ENCODE measurements around the gene XAGE3. TPM values are rescaled to one million over a fixed set of nuclear protein-coding genes. Genes with fewer than 3 reads are reported as not detected.
"Not testable (repeated sequence)": the region's sequence is repeated elsewhere in the genome, so short reads cannot be mapped to it uniquely, and the experiment has no call there.

The XAGE3 gene, protein sequence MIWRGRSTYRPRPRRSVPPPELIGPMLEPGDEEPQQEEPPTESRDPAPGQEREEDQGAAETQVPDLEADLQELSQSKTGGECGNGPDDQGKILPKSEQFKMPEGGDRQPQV
- total RNA-seq (2014; rRNA removed; shearing (Covaris generic)), result not detected in 2 replicates

DNA sequence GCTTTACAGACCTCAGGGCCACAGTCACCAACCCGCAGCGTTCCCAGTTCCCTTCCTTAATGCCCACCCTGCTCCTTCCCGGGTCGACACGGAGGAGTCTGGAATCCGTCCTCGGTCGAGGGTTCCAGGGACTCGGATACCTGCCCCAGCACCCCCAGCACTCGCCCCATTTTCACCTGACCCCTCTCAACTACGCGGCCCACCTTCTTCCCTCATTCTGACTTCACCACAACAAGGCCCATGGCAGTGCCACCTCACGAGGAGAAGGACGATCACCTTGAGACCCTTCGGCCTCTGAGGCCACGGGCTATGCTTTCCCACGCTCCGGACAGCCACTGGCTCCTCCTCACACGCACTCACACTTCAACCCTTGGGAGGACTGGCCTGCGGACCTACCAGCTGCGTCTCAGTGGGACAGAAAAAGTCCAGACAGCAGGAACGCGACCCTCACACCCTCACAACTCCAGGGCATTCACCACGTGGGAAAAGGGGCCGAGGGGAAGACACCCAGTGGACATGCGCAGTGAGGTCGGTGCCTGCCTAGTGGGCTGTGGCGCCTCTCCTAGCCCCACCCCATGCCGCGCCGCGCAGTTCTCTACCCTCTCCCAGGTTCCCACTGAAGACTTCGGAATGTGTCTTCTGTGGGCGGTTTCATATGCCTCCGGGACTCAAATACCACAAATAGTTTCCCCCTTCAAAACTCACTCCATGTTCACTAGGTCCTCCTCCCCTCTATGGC is at the start of gene XAGE3:
TSS of gene XAGE3 (minus strand) at position 474 of the 739 bp plus-strand sequence. CDS start 950 bp downstream, outside the sequence.
- no peak for DNase-seq (ENCODE audit: low spot score)

DNA sequence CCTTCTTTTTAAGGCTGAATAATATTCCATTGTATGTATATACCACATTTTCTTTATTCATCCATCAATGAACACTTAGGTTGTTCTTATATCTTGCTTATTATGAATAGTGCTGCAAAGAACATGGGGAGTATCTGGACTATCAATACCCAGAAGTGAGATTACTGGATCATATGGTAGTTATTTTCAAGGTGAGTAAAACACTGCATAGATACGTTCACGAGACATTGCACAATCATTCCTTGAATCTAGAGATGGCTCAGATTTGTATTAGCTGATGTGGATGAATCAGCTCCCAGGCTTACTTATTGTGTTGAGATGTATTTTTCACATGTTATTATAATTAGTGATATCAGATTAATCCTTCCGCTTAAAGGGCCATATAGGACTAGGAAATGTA is 46.8 kb upstream of the XAGE3 start:
- not testable (repeated sequence) for DNase-seq (ENCODE audit: low spot score)

DNA sequence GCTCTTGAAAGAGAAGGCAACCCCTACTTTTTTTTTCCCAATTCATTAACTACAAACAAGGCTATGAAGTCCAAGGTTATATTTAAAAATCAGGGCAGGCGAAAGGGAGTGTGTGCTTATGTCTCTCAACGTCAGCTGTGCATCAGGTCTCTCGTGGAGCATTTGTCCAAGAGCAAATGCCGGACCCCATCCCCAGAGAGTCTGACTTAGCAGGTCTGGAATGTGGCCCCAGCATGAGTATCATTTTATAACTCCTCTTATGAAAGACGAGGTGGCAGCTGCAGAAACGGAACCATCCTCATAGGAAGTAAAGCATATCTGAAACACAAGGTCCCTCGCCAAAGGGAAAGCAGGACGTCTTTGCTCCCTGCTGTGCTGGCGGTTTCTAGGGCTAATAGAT is 45.8 kb upstream of the XAGE3 start:
- DNase-seq (ENCODE audit: low spot score), result not testable (repeated sequence)

DNA sequence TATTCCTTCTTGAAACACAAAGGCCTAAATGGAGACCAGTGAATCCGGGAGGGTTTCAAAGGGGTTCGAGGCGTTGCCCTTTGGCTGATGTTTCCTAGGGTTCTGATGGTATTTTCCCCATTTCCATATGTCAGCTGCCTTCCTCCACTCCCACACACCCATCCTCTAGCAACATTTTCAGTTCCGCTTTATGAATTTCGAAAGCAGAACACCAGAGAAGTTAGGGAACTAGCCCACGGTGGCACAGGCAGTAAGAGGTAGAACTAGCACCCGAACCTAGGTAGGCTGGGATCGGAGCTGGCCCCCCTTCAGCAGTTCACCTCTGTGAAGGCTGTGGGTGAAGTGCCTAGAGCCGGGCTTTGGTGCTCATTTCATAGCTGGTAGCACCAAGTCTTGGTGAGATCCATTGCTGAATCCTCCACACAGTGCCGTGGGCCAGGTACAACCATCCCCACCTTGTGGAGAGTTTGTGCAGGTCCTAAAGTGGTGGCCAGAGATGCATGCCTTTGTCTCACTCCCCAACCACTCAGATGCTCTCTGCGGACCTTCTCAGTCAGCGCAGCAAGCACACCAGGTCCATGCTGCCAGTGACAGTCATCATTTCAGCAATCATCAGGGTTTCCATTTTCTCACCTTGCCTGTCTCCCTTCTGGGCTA is 41.6 kb upstream of the XAGE3 start:
- DNase-seq (ENCODE audit: low spot score), result not testable (repeated sequence)

DNA sequence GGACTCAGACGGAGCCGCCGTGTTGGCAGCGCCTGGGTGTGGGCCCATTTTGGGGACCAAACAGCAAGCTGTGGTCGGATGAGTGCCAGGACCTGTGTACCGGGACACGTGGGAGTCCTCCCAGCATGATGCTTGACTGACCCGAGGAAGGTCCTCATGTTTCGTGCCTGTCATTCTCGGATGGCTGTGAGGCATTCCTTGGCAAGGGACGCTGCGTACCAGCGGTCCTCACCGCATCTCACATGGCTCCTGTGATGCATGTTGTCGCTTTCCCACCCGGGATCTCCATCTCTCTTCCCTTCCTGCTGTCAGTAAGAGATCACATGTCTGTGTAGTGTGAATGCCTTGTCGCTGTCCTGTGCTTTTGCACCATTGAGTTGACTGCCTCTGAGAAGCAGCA is 40.0 kb upstream of the XAGE3 start:
- not testable (repeated sequence) for DNase-seq (ENCODE audit: low spot score)

DNA sequence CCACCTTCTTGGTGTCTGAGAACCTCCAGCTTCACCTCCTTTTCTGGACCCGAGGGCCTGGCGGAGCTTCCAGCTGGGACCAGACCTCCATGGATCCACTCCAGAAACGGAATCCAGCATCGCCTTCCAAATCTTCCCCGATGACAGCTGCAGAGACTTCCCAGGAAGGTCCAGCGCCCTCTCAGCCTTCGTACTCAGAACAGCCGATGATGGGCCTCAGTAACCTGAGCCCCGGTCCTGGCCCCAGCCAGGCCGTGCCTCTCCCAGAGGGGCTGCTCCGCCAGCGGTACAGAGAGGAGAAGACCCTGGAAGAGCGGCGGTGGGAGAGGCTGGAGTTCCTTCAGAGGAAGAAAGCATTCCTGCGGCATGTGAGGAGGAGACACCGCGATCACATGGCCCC is 39.3 kb upstream of the XAGE3 start:
- DNase-seq (ENCODE audit: low spot score), result not testable (repeated sequence)

DNA sequence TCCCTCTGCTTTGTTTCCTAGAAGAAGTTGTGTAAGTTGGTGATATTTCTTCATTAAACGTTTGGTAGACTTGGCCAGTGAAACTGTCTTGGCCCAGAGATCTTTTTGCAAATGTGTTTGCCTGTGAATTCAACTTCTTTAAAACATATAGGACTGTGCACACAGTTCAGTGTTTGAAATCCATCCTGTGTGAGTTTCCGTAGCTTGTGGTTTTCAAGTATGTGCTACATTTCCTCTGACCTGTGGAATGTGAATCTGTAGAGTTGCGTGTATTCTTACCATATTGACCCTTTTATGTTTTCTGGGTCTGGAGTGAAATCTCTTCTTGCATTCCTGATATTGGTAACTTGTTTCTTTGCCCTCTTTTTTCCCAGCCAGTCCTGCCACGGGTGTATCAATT is 38.2 kb upstream of the XAGE3 start:
- DNase-seq (ENCODE audit: low spot score), result not testable (repeated sequence)

DNA sequence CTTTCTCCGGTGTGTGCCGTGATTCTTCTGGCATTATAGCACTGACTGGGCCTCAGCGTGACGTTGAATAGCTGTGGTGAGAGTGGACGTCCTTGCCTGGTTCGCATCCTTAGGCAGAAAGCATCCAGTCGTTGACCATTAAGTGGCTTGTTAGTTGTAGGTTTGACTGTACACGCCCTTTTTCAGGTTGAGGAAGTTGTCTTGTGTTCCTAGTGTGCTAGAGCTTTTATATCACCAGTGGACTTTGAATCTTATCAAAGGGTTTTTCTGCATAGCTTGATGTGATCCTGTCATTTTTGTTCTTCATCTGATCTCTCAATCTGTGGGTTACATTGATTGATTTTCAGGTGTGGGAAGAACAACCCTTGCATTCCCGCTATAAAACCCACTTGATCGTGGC is 37.6 kb upstream of the XAGE3 start:
- DNase-seq (ENCODE audit: low spot score), result not testable (repeated sequence)

DNA sequence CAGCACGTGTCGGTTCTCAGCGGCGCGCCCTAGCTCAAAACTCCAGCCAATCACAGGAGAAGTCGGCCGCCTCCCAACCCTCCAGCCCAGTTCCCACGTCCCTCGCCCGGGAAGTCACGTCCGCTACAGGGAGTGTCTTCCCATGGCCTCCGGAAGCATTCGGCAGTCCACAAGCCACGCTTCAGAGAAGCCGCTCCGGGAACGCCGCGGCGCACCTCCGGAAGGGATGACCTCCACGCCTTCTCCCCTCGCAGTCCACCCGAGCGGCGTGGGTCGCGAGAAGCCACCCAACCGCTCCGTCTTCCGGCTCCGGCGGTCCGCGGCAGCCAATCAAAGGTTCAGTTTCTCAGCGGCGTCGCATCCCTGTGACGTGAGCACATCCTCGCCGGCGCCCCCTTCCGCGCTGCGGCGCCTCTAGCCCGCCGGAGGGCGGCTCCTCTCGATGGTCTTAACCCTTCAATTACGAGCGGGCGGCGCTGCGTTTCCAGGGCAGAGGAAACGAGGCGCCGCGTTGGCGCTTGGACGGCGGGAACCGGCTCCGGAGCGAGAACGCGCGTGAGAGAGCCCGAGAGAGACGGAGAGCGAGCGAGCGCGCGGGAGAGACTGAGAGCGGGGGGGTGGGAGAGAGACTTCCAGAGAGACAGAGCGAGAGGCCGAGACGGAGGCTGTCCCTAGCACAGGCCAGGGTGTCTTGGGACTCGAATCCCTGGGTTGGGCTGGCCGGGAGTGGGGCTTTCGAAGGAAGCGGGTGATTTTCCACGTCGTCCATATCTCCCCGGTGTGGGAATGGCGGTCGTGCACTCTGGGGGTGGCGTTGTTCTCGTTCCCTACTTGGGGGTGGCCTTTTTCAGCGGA is 29.2 kb upstream of the XAGE3 start, which contains the start of gene FAM156B:
TSS of gene FAM156B (plus strand) at position 476 of the 855 bp plus-strand sequence. CDS start 9,896 bp downstream, outside the sequence.
- not testable (repeated sequence) for DNase-seq (ENCODE audit: low spot score)

DNA sequence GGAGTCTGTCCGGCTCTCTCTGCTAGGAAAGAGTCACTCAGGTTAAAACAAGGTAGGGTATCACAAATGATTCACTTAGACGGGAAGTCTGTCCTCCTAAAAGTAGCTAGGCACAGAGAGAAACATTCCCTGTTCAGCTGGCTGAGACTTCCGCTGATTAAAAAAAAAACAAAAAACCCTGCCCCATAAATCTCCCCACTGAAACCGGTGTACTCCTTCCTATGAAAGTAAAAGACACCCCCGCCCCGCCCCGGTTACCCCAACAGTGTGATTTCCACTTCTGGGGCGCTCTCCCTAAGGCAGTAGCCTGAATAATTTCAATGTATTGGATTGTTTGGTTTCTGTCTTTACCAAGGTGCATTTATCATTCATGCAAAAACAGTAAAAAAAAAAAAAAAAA is 28.6 kb upstream of the XAGE3 start:
- DNase-seq (ENCODE audit: low spot score), result not testable (repeated sequence)

DNA sequence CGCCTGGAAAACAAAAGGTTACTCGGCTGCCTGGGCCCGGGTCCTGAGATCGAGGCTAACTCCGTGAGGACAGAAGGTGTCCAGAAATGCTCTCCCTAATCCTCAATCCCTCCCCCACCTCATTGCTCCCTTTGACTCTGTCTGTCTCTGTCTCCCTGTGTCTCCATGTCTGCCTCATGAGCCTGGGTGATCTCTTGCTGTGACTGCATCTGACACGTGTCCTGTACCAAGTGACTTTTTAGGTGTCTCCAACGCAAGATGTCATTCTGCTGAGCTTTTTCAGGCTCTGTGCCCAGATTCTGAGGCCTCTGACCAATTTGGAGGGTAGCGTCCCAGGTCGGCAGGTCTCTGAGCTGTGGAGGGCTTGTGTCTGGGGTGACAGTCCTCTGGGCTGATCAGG is 20.2 kb upstream of the XAGE3 start:
- DNase-seq (ENCODE audit: low spot score), result not testable (repeated sequence)

DNA sequence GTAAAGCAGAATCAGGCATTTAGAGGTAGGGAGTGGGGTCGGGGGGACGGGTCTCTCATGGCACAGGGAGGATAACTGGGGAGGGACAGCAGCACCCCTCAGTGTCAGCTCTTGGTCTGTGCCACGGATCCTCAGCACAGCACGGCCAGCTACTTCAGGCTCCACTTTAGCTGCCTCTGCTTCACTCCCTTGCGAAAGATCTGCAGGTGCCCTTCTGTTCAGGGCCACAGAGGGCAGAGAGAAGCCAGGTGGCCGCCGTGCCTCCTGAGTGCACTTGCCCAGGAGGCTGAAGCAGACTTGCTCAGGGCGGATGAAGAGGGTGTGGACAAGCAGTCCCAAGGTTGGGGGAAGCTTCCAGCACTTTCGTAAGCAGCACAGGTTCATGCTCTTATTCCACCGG is 19.6 kb upstream of the XAGE3 start:
- DNase-seq (ENCODE audit: low spot score), result not testable (repeated sequence)

DNA sequence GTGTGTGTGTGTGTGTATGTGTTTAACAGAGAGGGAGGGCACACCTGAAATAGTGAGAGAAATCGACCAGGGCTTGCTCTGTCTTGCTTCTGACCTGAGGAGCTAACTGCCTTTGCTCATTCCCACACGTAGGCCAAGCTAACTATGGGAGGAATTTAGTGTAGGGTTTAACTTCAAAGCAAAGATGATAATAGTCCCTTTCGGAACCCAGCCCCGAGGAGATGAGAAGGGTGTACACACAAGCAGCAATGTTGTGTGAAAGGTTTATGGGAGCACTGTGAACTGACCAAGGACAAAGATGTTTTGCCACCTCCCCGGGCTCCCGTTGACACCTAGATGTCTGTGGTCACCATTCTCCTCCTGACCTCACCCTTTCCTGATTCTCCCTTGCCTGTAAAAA is 8.5 kb upstream of the XAGE3 start:
- DNase-seq (ENCODE audit: low spot score), result not testable (repeated sequence)

DNA sequence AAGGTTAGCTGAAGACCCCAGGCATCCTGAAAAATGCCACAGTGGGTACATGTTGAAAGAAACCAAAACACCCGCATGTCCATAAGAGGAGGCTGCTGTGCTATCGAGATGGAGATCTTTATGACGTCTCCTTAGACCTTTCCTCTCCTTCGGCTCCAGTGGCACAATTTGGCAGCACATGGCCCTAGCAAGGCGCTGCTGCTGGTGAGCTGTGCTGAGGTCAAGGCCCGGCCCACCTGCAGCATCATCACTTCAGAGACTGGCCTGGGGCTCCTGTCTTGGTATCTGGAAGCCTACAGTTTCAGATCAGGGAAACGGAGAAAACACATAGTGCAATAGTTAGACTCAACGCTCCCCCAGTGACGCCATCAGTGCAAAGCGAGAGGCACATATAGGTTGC is 7.6 kb upstream of the XAGE3 start:
- DNase-seq (ENCODE audit: low spot score), result not testable (repeated sequence)

DNA sequence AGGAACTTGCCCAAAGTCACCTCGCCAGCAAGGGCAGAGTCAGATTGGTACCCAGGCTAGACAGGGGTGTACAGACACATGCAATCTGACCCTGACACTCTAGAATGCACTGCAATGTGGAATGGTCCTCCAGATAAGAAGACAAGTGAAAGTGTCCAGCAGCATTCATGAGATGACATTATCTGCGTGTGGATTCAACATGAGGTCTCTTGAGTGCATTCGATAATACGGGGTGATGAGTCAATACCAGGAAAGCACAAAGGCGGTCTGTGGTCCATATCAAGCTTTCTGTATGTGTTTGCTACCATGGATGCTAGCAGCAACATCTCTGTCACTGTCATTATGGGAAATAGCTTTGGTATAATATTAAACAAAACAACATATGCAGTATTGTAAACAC is 6.8 kb upstream of the XAGE3 start:
- DNase-seq (ENCODE audit: low spot score), result no peak

DNA sequence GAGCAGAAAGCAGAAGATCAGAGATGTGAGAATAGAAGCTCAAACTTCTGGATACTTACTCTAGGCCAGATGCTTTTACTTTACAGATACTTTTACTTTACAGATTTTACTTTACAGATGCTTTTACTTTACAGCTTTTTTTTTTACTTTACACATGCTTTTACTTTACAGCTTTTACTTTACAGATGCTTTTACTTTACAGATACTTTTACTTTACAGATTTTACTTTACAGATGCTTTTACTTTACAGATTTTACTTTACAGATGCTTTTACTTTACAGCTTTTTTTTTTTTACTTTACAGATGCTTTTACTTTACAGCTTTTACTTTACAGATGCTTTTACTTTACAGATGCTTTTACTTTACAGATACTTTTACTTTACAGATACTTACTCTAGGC is 5.9 kb upstream of the XAGE3 start:
- DNase-seq (ENCODE audit: low spot score), result not testable (repeated sequence)

DNA sequence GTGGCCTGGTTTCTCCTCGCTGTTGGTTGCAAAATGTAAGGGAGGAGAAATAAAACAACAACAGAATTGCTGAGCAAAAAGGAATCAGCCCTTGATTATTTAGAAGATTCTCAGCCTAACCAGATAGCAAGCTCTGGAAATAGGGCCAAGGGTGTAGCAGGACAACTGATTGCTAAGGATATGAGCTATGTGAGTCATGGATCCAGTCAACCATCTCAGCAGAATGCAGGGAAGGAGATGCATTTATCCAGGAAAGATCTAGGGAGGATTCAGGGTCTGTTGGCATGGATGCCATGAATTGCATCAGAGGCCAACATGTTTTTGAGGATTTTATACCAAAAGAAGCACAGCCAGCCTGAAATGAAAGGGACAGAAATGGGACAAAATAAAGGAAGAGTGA is 2.2 kb upstream of the XAGE3 start:
- DNase-seq (ENCODE audit: low spot score), result no peak

DNA sequence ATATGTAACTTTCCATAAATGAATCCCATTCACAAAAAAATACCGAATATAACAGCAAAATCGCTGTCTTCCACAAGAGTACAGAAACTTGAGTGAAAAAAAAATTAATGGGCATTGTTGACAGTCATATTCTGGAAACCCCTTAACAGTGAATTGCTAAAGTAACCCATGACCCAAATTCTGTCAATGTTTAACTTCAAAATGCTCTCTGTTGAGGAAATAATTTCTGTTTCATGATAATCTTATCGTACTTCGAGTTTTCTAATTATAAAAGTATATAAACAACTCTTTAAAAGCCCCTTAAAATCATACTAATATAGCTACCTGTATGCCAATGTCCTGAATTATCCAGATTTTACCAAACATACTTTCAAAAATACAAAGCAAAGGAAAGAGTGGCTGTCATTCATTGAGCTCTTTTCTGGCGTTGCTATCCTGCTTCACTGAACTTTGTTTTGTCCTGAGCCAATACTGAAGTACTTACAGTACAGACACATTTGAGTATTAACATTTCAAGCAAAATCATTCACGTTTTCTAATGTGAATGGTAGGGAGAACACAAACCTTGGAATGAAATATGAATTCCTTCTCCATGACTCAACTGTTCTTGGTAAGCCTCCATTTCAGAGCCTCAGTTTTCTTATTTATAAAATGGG is 2.4 kb downstream of the XAGE3 start:
- DNase-seq (ENCODE audit: low spot score), result no peak

DNA sequence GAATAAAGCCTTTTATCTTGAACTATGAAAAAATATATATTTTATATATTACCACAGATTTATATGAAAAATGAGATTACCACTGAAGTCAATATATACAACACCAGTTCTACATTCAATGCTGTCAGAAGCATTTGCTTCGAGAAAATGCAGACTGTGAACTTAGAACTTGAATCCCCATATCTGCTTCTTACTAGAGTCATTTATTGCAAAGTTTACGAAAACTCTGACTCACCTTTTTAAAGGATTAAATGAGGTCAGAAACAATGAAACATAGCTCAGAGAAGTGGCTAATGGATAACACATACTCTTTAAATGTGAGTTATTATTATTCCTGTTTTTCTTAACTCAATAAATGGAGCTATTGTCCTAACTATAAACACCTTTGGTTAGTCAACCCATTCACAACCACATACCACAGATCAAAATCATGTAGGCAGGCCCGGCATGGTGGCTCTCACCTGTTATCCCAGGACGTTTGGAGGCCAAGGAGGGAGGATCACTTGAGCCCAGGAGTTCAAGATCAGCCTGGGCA is 10.8 kb downstream of the XAGE3 start:
- DNase-seq (ENCODE audit: low spot score), result not testable (repeated sequence)

DNA sequence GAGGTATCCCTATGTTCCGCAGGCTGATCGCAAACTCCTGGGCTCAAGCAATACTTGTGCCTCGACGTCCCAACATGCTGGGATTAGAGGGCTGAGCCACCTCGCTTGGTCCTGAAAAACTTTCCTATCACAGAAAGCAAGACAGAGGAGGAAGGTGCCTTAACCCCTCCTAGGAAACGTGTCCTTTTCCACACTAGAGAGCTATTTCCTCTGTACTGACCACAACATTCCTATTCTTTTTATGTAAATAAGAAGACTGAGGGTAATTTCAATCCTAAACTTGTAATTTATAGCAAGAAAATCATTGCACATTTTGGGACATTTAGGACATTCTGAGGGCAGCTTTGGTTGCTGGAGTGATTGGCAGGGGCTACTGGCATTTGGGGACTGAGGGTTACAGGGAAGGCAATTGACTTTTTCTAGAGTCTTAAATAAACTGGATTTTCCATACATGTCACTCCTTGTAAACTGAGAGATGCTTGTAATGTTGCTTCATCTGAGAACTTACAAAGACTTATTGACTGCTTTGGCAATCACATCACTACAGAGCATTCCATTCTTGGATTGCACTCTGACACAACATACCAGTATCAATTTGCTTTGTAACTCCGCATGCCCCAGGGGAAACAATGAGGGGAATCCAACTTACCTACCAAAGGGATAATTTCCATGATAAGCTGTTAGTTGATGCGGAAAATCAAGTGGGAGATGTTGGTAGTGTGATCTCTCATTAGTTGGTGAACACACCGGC is 15.6 kb downstream of the XAGE3 start:
- no peak for DNase-seq (ENCODE audit: low spot score)

All from A172 (cell line).